ENCODE measurements around the gene ADA.

Gene ADA

GRCh38 chr20:44644667-44645131, 6.8 kb downstream of the ADA start:
- no peak for DNase-seq (ENCODE audit: low read depth)

- no peak for DNase-seq (ENCODE audit: low read depth)
Observed at GRCh38 chr20:44644230-44644617, 7.3 kb downstream of the ADA start.

GRCh38 chr20:44643596-44644229, 7.8 kb downstream of the ADA start:
- DNase-seq (ENCODE audit: low read depth): no peak

- DNase-seq (ENCODE audit: low read depth): no peak
Observed at GRCh38 chr20:44643154-44643519, 8.4 kb downstream of the ADA start.

GRCh38 chr20:44642203-44643153, 9.0 kb downstream of the ADA start:
- DNase-seq (ENCODE audit: low read depth): no peak

GRCh38 chr20:44641325-44641724, 10.2 kb downstream of the ADA start:
- no peak for DNase-seq (ENCODE audit: low read depth)

- DNase-seq (ENCODE audit: low read depth): no peak
Observed at GRCh38 chr20:44640522-44640921, 11.0 kb downstream of the ADA start.

GRCh38 chr20:44637522-44638372, 13.8 kb downstream of the ADA start:
- no peak for DNase-seq (ENCODE audit: low read depth)

- no peak for DNase-seq (ENCODE audit: low read depth)
Observed at GRCh38 chr20:44637042-44637441, 14.5 kb downstream of the ADA start.

- no peak for DNase-seq (ENCODE audit: low read depth)
Observed at GRCh38 chr20:44635877-44636276, 15.6 kb downstream of the ADA start.

- no peak for DNase-seq (ENCODE audit: low read depth)
Observed at GRCh38 chr20:44633872-44634600, 17.5 kb downstream of the ADA start.

- DNase-seq (ENCODE audit: low read depth): no peak
Observed at GRCh38 chr20:44633187-44633810, 18.2 kb downstream of the ADA start.

- DNase-seq (ENCODE audit: low read depth): no peak
Observed at GRCh38 chr20:44632103-44632752, 19.3 kb downstream of the ADA start.

- DNase-seq (ENCODE audit: low read depth): no peak
Observed at GRCh38 chr20:44630297-44630696, 21.2 kb downstream of the ADA start.

GRCh38 chr20:44629542-44629941, 22.0 kb downstream of the ADA start:
- DNase-seq (ENCODE audit: low read depth): no peak

- no peak for DNase-seq (ENCODE audit: low read depth)
Observed at GRCh38 chr20:44629017-44629385, 22.5 kb downstream of the ADA start.

GRCh38 chr20:44627364-44628010, 24.0 kb downstream of the ADA start:
- no peak for DNase-seq (ENCODE audit: low read depth)

- no peak for DNase-seq (ENCODE audit: low read depth)
Observed at GRCh38 chr20:44626278-44626677, 25.2 kb downstream of the ADA start.

- no peak for DNase-seq (ENCODE audit: low read depth)
Observed at GRCh38 chr20:44625361-44625760, 26.1 kb downstream of the ADA start.

- DNase-seq (ENCODE audit: low read depth): no peak
Observed at GRCh38 chr20:44624743-44625271, 26.7 kb downstream of the ADA start.

All from stimulated activated CD8-positive, alpha-beta memory T cell treated with anti-CD3 and anti-CD28 coated beads, Interleukin-15, amount 100 ng/mL, for 1 hour (primary cell).